ENCODE measurements around the gene GC.

DNA sequence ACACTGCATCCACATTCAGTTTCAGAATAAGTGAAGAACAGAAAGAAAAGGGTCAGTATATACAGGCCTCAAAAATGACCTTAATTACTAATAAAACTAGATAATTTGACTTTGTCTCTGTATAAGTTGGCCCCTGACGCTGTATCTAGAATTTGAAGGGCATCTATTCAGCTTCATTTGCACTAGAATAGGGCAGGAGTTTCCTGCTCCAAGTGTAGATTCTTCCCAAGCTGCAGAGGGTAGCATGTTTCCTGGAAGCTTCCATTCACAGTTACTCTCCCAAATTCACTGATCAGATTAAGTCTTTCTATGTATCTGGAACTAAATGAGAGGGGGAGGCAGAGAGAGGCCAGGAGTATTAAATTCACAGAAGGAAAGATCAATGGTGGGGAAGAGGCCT, 90.9 kb downstream of the GC start:
- TF ChIP-seq, protein P1, sequence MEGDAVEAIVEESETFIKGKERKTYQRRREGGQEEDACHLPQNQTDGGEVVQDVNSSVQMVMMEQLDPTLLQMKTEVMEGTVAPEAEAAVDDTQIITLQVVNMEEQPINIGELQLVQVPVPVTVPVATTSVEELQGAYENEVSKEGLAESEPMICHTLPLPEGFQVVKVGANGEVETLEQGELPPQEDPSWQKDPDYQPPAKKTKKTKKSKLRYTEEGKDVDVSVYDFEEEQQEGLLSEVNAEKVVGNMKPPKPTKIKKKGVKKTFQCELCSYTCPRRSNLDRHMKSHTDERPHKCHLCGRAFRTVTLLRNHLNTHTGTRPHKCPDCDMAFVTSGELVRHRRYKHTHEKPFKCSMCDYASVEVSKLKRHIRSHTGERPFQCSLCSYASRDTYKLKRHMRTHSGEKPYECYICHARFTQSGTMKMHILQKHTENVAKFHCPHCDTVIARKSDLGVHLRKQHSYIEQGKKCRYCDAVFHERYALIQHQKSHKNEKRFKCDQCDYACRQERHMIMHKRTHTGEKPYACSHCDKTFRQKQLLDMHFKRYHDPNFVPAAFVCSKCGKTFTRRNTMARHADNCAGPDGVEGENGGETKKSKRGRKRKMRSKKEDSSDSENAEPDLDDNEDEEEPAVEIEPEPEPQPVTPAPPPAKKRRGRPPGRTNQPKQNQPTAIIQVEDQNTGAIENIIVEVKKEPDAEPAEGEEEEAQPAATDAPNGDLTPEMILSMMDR (IDR thresholded peaks at IDR 0.05; ENCODE audit: low read depth, low read length, poor library complexity, severe bottlenecking) = no peak
- TF ChIP-seq EZH2phosphoT487 (IDR thresholded peaks at IDR 0.05; ENCODE audit: borderline replicate concordance, low read length) = no peak

Data from DOHH2 (cell line).